ENCODE results near the gene RADIL. TPM values are rescaled to one million over a fixed set of nuclear protein-coding genes. Genes with fewer than 3 reads are reported as not detected.

Gene RADIL
- polyA plus RNA-seq, 3 donors: not detected

DNA sequence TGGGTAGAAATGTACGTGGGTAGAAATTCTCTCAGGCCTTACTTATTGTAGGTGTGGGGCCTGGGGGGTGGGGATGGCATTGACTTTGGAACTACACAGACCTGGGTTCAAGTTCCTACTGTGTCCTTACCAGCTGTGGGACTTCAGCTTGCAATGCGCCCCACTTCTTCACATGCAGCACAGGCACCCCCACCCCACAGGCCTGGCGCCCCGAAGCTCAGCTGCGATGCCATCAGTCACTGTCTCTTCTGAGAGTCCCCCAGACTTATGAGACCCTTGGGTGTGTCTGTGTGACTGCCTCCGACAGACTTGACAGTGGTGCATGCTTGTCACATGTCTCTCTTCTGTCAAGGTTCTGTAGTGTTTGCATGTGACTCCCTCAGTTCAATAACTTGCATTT is 111.2 kb downstream of the RADIL start:
- no peak overlapping the region for H3K4me3 ChIP-seq (replicated peaks in 1 of 3; ENCODE audit: low read depth in 2 of 3, low read length in 3 of 3)
- no peak overlapping the region for H3K27ac ChIP-seq (ENCODE audit: low read depth in 1 of 2, low read length in 2 of 2)
- no peak overlapping the region for H3K27ac Mint-ChIP-seq
- peaks cover 28% of the 10 kb centered on the region for H3K4me1 Mint-ChIP-seq
- H3K36me3 Mint-ChIP-seq: peaks cover 0 to 20% of the 10 kb centered on the region in 2 donors
- H4K20me1 ChIP-seq (ENCODE audit: insufficient read depth, low read length): peaks cover 6% of the 10 kb centered on the region
- no peak overlapping the region for H3K4me2 ChIP-seq (replicated peaks; ENCODE audit: extremely low read depth, low read length, poor library complexity, severe bottlenecking)
- no peaks in the 10 kb centered on the region for H3K27me3 Mint-ChIP-seq (ENCODE audit: low read depth in 3 of 3)
- no peak overlapping the region for H3K4me3 Mint-ChIP-seq
- no peaks in the 10 kb centered on the region for H3K9me3 ChIP-seq (replicated peaks in 1 of 2; ENCODE audit: control insufficient read depth in 1 of 2, insufficient read depth in 1 of 2, low read length in 2 of 2)
- no peak for DNase-seq
- peaks cover 0 to under 1% of the 10 kb centered on the region in 2 donors for H3K36me3 ChIP-seq (replicated peaks in 1 of 2; ENCODE audit: control insufficient read depth in 1 of 2, insufficient read depth in 2 of 2, low read length in 2 of 2)
- peaks cover 18% of the 10 kb centered on the region for H3K79me2 ChIP-seq (ENCODE audit: insufficient read depth, low read length)
- peaks cover 25 to 28% of the 10 kb centered on the region in 2 donors for H3K4me1 ChIP-seq (ENCODE audit: control insufficient read depth in 1 of 2, insufficient read depth in 2 of 2, low read length in 2 of 2)
- H3K9ac ChIP-seq (ENCODE audit: insufficient read depth, low read length, poor library complexity, severe bottlenecking): no peak overlapping the region
- 98% methylated on average over 5 of the region's 6 CpGs for WGBS (ENCODE audit: insufficient coverage)
- TF ChIP-seq, protein P1, sequence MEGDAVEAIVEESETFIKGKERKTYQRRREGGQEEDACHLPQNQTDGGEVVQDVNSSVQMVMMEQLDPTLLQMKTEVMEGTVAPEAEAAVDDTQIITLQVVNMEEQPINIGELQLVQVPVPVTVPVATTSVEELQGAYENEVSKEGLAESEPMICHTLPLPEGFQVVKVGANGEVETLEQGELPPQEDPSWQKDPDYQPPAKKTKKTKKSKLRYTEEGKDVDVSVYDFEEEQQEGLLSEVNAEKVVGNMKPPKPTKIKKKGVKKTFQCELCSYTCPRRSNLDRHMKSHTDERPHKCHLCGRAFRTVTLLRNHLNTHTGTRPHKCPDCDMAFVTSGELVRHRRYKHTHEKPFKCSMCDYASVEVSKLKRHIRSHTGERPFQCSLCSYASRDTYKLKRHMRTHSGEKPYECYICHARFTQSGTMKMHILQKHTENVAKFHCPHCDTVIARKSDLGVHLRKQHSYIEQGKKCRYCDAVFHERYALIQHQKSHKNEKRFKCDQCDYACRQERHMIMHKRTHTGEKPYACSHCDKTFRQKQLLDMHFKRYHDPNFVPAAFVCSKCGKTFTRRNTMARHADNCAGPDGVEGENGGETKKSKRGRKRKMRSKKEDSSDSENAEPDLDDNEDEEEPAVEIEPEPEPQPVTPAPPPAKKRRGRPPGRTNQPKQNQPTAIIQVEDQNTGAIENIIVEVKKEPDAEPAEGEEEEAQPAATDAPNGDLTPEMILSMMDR (IDR thresholded peaks at IDR 0.05): no peak
- no peaks in the 10 kb centered on the region for H3K9me3 Mint-ChIP-seq
- no peaks in the 10 kb centered on the region for H3K27me3 ChIP-seq (ENCODE audit: control insufficient read depth in 2 of 2, insufficient read depth in 2 of 2, low read length in 2 of 2)
- H2AFZ ChIP-seq (ENCODE audit: insufficient read depth, low read depth, low read length, poor library complexity, severe bottlenecking): no peak overlapping the region
- intact Hi-C loops (cut with micrococcal nuclease): no loop called here

DNA sequence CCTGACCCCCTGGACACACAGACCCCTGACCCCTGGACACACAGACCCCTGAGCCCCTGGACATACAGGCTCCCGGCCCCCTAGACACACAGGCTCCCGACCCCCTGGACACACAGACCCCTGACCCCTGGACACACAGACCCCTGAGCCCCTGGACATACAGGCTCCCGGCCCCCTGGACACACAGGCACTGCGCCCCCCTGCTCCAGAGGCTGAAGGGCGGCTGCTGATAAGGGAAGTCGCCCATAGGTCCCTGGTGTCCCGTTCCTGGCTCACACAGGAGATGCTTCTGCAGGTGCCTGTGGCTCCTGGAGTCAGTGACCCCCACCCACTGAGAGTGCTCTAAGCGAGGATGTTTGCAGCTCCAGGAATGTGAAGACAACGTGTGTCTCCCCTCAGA is 111.8 kb downstream of the RADIL start:
- H3K9me3 Mint-ChIP-seq: no peaks in the 10 kb centered on the region
- H2AFZ ChIP-seq (ENCODE audit: insufficient read depth, low read depth, low read length, poor library complexity, severe bottlenecking): no peak overlapping the region
- H3K27ac Mint-ChIP-seq: peak overlapping the region in 1 of 7 donors; percentile 21
- no peak for DNase-seq
- H3K36me3 ChIP-seq (replicated peaks in 1 of 2; ENCODE audit: control insufficient read depth in 1 of 2, insufficient read depth in 2 of 2, low read length in 2 of 2): peaks cover 0 to 6% of the 10 kb centered on the region in 2 donors
- intact Hi-C loops (cut with micrococcal nuclease): no loop called here
- H3K9ac ChIP-seq (ENCODE audit: insufficient read depth, low read length, poor library complexity, severe bottlenecking): no peak overlapping the region
- peaks cover 24% of the 10 kb centered on the region for H3K4me1 Mint-ChIP-seq
- H3K4me3 Mint-ChIP-seq: no peak overlapping the region
- peaks cover 5 to 24% of the 10 kb centered on the region in 2 donors for H3K36me3 Mint-ChIP-seq
- peaks cover 23 to 24% of the 10 kb centered on the region in 2 donors for H3K4me1 ChIP-seq (ENCODE audit: control insufficient read depth in 1 of 2, insufficient read depth in 2 of 2, low read length in 2 of 2)
- H3K4me2 ChIP-seq (replicated peaks; ENCODE audit: extremely low read depth, low read length, poor library complexity, severe bottlenecking): no peak overlapping the region
- H4K20me1 ChIP-seq (ENCODE audit: insufficient read depth, low read length): peaks cover 2% of the 10 kb centered on the region
- 93% methylated on average over 9 of the region's 9 CpGs for WGBS (ENCODE audit: insufficient coverage)
- no peaks in the 10 kb centered on the region for H3K27me3 ChIP-seq (ENCODE audit: control insufficient read depth in 2 of 2, insufficient read depth in 2 of 2, low read length in 2 of 2)
- no peak overlapping the region for H3K4me3 ChIP-seq (replicated peaks in 1 of 3; ENCODE audit: low read depth in 2 of 3, low read length in 3 of 3)
- no peak overlapping the region for H3K27ac ChIP-seq (ENCODE audit: low read depth in 1 of 2, low read length in 2 of 2)
- H3K27me3 Mint-ChIP-seq (ENCODE audit: low read depth in 3 of 3): no peaks in the 10 kb centered on the region
- no peaks in the 10 kb centered on the region for H3K9me3 ChIP-seq (replicated peaks in 1 of 2; ENCODE audit: control insufficient read depth in 1 of 2, insufficient read depth in 1 of 2, low read length in 2 of 2)
- TF ChIP-seq, protein P1 (IDR thresholded peaks at IDR 0.05): no peak
- H3K79me2 ChIP-seq (ENCODE audit: insufficient read depth, low read length): peaks cover 12% of the 10 kb centered on the region
